Measurements from ENCODE around the gene KLHL29. TPM values are rescaled to one million over a fixed set of nuclear protein-coding genes. Genes with fewer than 3 reads are reported as not detected.

Gene KLHL29
- polyA plus RNA-seq, 1 of the 3 experiments (the other 2 are of a cell fraction): 4.6 TPM

DNA sequence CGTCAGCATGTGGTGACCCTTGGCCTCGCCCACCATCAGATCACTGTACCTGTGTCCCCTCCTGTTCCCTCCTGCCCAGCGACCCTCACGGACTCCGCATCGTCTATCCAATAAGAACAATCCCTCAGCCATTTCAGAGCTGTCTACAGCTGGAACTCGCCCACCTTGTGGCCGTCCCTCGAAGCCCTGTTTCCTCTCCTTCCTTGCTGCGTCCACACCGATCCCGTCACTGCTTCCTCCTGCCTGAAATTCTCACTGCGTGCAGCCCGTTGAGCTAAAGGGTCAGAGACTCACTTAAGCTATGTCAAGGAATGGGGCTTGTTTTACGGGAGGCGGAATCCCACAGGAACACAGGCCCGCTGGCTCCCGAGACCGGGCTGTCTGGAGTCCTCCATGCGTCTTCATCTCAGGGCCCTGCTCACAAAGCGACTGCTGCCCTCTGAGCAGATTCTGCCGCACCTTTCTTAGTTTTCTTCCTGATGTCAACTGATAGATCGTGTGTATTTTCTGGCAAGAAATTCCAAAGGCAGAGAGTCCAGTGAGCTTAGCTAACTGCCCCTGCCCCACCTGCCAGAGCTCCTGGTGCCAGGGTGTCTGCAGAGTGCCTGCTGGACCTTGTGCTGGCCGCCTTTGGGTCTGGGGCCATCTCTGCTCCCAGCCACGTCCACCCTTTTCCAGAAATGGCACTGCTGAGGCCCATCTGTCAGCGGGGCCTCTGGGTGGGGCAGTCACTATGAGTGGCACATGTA lies 35.3 kb downstream of the KLHL29 start:
- ChIA-PET CTCF (interaction anchor here (0.7 to 2.4 kb wide), 3 partner anchors 10 to 1073 kb away, joined by 3 to 16 read pairs (median 3); no protein-coding TSS in a partner anchor), POLR2A (no interaction called here)
- no peaks in the 10 kb centered on the region for H3K79me2 ChIP-seq (ENCODE audit: insufficient read depth)

DNA sequence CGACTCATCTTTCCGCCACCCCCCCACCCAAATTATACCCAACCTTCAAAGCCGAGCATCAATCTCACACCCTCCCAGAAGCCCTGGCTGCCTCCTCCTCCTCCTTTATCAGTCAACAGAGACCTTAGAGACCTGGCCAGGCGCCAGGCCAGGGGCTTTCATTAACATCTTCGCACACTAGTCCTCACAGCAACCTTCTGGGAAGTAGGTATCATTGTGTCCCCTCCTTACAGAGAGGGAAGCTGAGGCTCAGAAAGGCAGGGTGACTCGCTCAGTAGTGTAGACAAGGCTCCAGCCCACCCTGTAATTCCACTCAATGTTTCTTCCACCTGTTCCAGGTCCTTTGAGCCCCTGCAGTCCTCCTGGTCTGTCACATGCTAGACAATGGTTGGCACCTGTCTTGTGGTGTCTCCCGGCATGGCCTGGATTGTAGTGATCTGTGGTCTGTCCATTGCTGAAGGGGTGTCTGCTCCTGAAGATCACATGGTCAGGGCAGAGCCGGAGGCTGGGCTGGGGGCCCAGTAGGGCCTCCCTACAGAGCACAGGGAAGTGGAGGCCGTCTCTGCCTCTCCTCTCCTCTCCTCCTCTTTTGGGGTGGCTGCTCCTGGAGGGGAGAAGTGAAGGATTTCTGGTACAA lies 36.0 kb downstream of the KLHL29 start:
- Histone ChIP-seq H3K27ac (ENCODE audit: low read depth in 2 of 2, low read length in 1 of 2) (no peak overlapping the region), H3K4me2 (no peak overlapping the region), H2AFZ (ENCODE audit: low read depth) (no peak overlapping the region), H4K20me1 (ENCODE audit: insufficient read depth) (no peaks in the 10 kb centered on the region), H3F3A (replicated peaks; ENCODE audit: insufficient read depth) (no peaks in the 10 kb centered on the region), H3K9me2 (no peaks in the 10 kb centered on the region), H3K27me3 (ENCODE audit: insufficient read depth) (no peaks in the 10 kb centered on the region), H3K4me3 (ENCODE audit: low read depth in 2 of 2, low read length in 1 of 2) (no peak overlapping the region), H3K4me1 (ENCODE audit: control insufficient read depth in 1 of 2, insufficient read depth in 2 of 2, low read depth in 1 of 2, low read length in 1 of 2) (peaks cover 19 to 26% of the 10 kb centered on the region in 2 experiments; a peak in 3 of 4 replicates), H3K9ac (no peak overlapping the region), H3K36me3 (replicated peaks in 1 of 2; ENCODE audit: control insufficient read depth in 1 of 2, insufficient read depth in 2 of 2, low read length in 1 of 2) (no peaks in the 10 kb centered on the region), H3K9me3 (no peaks in the 10 kb centered on the region), H3K79me2 (ENCODE audit: insufficient read depth) (no peaks in the 10 kb centered on the region)
- CTCF ChIA-PET: interaction anchor here (1.0 to 2.4 kb wide), 2 partner anchors 9 to 16 kb away, joined by 3 to 16 read pairs; no protein-coding TSS in a partner anchor
- WGBS (ENCODE audit: low lambda C conversion rate): 85% methylated on average over 9 of the region's 9 CpGs
- POLR2A ChIA-PET: no interaction called here
- DNase-seq: peak; percentile 43
- TF ChIP-seq FOXM1 (IDR thresholded peaks at IDR 0.05; ENCODE audit: low read depth): no peak
- TF ChIP-seq CHD2 (IDR thresholded peaks at IDR 0.05; ENCODE audit: low read length, partially characterized antibody): no peak
- TF ChIP-seq, protein P1, sequence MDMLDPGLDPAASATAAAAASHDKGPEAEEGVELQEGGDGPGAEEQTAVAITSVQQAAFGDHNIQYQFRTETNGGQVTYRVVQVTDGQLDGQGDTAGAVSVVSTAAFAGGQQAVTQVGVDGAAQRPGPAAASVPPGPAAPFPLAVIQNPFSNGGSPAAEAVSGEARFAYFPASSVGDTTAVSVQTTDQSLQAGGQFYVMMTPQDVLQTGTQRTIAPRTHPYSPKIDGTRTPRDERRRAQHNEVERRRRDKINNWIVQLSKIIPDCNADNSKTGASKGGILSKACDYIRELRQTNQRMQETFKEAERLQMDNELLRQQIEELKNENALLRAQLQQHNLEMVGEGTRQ (IDR thresholded peaks at IDR 0.05; ENCODE audit: borderline replicate concordance, low read depth, low read length): no peak
- no peak for TF ChIP-seq MXI1 (IDR thresholded peaks at IDR 0.05; ENCODE audit: low read depth, low read length)
- TF ChIP-seq SMC3 (IDR thresholded peaks at IDR 0.05; ENCODE audit: low read depth, low read length): no peak
- TF ChIP-seq RXRA (IDR thresholded peaks at IDR 0.05; ENCODE audit: borderline replicate concordance, low read depth): no peak
- TF ChIP-seq MEF2A (IDR thresholded peaks at IDR 0.05; ENCODE audit: borderline replicate concordance, low read depth): no peak
- TF ChIP-seq, protein P2, sequence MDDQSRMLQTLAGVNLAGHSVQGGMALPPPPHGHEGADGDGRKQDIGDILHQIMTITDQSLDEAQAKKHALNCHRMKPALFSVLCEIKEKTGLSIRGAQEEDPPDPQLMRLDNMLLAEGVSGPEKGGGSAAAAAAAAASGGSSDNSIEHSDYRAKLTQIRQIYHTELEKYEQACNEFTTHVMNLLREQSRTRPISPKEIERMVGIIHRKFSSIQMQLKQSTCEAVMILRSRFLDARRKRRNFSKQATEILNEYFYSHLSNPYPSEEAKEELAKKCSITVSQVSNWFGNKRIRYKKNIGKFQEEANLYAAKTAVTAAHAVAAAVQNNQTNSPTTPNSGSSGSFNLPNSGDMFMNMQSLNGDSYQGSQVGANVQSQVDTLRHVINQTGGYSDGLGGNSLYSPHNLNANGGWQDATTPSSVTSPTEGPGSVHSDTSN (IDR thresholded peaks at IDR 0.05): no peak
- TF ChIP-seq, protein P3, sequence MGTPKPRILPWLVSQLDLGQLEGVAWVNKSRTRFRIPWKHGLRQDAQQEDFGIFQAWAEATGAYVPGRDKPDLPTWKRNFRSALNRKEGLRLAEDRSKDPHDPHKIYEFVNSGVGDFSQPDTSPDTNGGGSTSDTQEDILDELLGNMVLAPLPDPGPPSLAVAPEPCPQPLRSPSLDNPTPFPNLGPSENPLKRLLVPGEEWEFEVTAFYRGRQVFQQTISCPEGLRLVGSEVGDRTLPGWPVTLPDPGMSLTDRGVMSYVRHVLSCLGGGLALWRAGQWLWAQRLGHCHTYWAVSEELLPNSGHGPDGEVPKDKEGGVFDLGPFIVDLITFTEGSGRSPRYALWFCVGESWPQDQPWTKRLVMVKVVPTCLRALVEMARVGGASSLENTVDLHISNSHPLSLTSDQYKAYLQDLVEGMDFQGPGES (IDR thresholded peaks at IDR 0.05; ENCODE audit: low read depth, low read length): no peak
- no peak for TF ChIP-seq YY1 (IDR thresholded peaks at IDR 0.05; ENCODE audit: low read depth)
- no peak for TF ChIP-seq JUND (IDR thresholded peaks at IDR 0.05)
- TF ChIP-seq TCF12 (IDR thresholded peaks at IDR 0.05): no peak
- TF ChIP-seq TEAD4 (IDR thresholded peaks at IDR 0.05; ENCODE audit: borderline replicate concordance, insufficient read depth): no peak
- TF ChIP-seq SIN3A (IDR thresholded peaks at IDR 0.05; ENCODE audit: borderline replicate concordance, low read depth, low read length): no peak
- no peak for TF ChIP-seq RAD21 (IDR thresholded peaks at IDR 0.05; ENCODE audit: low read length)

More for the DNA sequence above, 35.3 kb downstream of the KLHL29 start:
- Histone ChIP-seq H4K20me1 (ENCODE audit: insufficient read depth) (no peaks in the 10 kb centered on the region), H3K4me1 (ENCODE audit: control insufficient read depth in 1 of 2, insufficient read depth in 2 of 2, low read depth in 1 of 2, low read length in 1 of 2) (peaks cover 12 to 19% of the 10 kb centered on the region in 2 experiments; a peak in 3 of 4 replicates), H3K9me2 (no peaks in the 10 kb centered on the region), H3K27me3 (ENCODE audit: insufficient read depth) (no peaks in the 10 kb centered on the region), H3K9me3 (no peaks in the 10 kb centered on the region), H3K27ac (ENCODE audit: low read depth in 2 of 2, low read length in 1 of 2) (no peak overlapping the region), H3K9ac (no peak overlapping the region), H3K4me3 (ENCODE audit: low read depth in 2 of 2, low read length in 1 of 2) (no peak overlapping the region), H2AFZ (ENCODE audit: low read depth) (no peak overlapping the region), H3F3A (replicated peaks; ENCODE audit: insufficient read depth) (no peaks in the 10 kb centered on the region), H3K4me2 (no peak overlapping the region), H3K36me3 (replicated peaks in 1 of 2; ENCODE audit: control insufficient read depth in 1 of 2, insufficient read depth in 2 of 2, low read length in 1 of 2) (no peaks in the 10 kb centered on the region)
- peak; percentile 38 for DNase-seq
- TF ChIP-seq FOXJ3 (CRISPR knock-in tag; IDR thresholded peaks at IDR 0.05): no peak
- TF ChIP-seq, protein P4, sequence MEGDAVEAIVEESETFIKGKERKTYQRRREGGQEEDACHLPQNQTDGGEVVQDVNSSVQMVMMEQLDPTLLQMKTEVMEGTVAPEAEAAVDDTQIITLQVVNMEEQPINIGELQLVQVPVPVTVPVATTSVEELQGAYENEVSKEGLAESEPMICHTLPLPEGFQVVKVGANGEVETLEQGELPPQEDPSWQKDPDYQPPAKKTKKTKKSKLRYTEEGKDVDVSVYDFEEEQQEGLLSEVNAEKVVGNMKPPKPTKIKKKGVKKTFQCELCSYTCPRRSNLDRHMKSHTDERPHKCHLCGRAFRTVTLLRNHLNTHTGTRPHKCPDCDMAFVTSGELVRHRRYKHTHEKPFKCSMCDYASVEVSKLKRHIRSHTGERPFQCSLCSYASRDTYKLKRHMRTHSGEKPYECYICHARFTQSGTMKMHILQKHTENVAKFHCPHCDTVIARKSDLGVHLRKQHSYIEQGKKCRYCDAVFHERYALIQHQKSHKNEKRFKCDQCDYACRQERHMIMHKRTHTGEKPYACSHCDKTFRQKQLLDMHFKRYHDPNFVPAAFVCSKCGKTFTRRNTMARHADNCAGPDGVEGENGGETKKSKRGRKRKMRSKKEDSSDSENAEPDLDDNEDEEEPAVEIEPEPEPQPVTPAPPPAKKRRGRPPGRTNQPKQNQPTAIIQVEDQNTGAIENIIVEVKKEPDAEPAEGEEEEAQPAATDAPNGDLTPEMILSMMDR (IDR thresholded peaks at IDR 0.05): no peak
- no peak for TF ChIP-seq RAD21 (IDR thresholded peaks at IDR 0.05; ENCODE audit: low read length)
- no peak for TF ChIP-seq NFIC (IDR thresholded peaks at IDR 0.05; ENCODE audit: borderline replicate concordance)
- TF ChIP-seq GABPA (IDR thresholded peaks at IDR 0.05; ENCODE audit: low read depth): no peak
- TF ChIP-seq, protein P3 (IDR thresholded peaks at IDR 0.05; ENCODE audit: low read depth, low read length): no peak
- 95% methylated on average over 26 of the region's 26 CpGs for WGBS (ENCODE audit: low lambda C conversion rate)

Measured in SK-N-SH (cell line).